ENCODE data around the gene KRTAP5-9. TPM values are rescaled to one million over a fixed set of nuclear protein-coding genes. Genes with fewer than 3 reads are reported as not detected.
"Not testable (repeated sequence)": the region's sequence is repeated elsewhere in the genome, so short reads cannot be mapped to it uniquely, and the experiment has no call there.

KRTAP5-9 gene
- total and polyA plus RNA-seq, 2 donors (not counting 3 experiments of a cell fraction or from before 2014, with no cell fraction given): 0.28 TPM; not detected in 1

DNA sequence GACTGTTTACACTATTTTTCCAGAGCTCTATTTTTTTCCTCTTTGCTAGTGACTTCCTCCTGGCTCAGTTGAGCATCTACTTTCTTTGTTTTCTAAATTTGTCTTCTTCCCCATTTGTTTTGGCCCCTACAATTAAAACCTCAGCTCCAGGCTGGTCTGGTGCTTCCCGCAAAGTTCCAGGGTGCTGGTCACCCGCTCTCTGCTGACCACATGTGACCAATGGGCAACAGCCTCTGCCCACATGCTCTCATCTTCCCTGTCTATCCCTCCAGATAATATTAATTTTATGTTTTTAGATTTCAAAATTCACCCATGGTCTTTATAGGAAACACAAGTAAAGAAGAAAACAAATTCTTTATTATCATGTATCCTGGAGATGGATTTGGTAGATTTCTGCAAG lies 34.7 kb downstream of the KRTAP5-9 start:
- H3K27me3 ChIP-seq (ENCODE audit: control insufficient read depth in 2 of 2, insufficient read depth in 2 of 2, low read length in 2 of 2); DNase-seq (ENCODE audit: low read depth, low spot score); FAIRE-seq; H3K9me1 ChIP-seq (replicated peaks; ENCODE audit: control insufficient read depth, extremely low read depth, insufficient read depth, low read length); BruUV-seq (replicated peaks); H3K9ac ChIP-seq (replicated peaks; ENCODE audit: extremely low read depth, insufficient read depth, low read length); H3K4me3 ChIP-seq (replicated peaks in 1 of 3; ENCODE audit: insufficient read depth in 1 of 3, low read depth in 1 of 3, low read length in 3 of 3); H2AFZ ChIP-seq (ENCODE audit: low read depth, low read length); H3K79me2 ChIP-seq (ENCODE audit: control insufficient read depth, insufficient read depth, low read length); H4K20me1 ChIP-seq (replicated peaks; ENCODE audit: control insufficient read depth, extremely low read depth, insufficient read depth, low read length); H3K4me2 ChIP-seq (ENCODE audit: insufficient read depth, low read length); H3K27ac ChIP-seq (ENCODE audit: insufficient read depth, low read depth, low read length); CTCF ChIA-PET; H3K4me1 ChIP-seq (ENCODE audit: control insufficient read depth, extremely low read depth, insufficient read depth, low read length); H3K36me3 ChIP-seq (ENCODE audit: control insufficient read depth in 2 of 2, extremely low read depth in 1 of 2, insufficient read depth in 2 of 2, low read length in 2 of 2); dilution Hi-C loops (cut with MboI; ENCODE audit: extremely low pct_ligation_motif_present, low sequenced_read_pairs); H3K9me3 ChIP-seq (replicated peaks; ENCODE audit: control insufficient read depth, insufficient read depth, low read length); POLR2A ChIA-PET: not testable (repeated sequence)
- intact Hi-C loops (cut with micrococcal nuclease): loop anchor here (10.0 kb wide), 1 partner anchor 98 kb away; no protein-coding TSS in a partner anchor

DNA sequence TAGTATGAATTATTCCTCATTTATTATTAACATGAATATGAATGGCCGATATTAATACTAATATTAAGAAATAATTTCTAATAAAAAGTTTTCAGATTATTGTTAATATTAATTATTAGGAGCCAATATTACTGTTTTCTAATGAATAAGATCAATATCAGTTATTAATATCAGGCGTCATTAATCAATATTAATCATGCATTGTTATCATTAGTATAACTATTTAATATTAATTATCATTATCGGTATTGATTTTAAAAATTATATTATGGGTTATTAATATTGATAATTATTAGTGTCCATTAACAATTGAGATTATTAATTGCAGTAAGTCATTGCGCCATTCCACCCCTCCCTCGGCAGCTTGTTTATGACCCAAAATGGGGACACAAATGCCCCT lies 37.5 kb downstream of the KRTAP5-9 start:
- DNase-seq (ENCODE audit: low read depth, low spot score); H4K20me1 ChIP-seq (replicated peaks; ENCODE audit: control insufficient read depth, extremely low read depth, insufficient read depth, low read length); H2AFZ ChIP-seq (ENCODE audit: low read depth, low read length); dilution Hi-C loops (cut with MboI; ENCODE audit: extremely low pct_ligation_motif_present, low sequenced_read_pairs); H3K4me3 ChIP-seq (replicated peaks in 1 of 3; ENCODE audit: insufficient read depth in 1 of 3, low read depth in 1 of 3, low read length in 3 of 3); H3K27me3 ChIP-seq (ENCODE audit: control insufficient read depth in 2 of 2, insufficient read depth in 2 of 2, low read length in 2 of 2); FAIRE-seq; CTCF ChIA-PET; BruUV-seq (replicated peaks); H3K9me1 ChIP-seq (replicated peaks; ENCODE audit: control insufficient read depth, extremely low read depth, insufficient read depth, low read length); POLR2A ChIA-PET; H3K36me3 ChIP-seq (ENCODE audit: control insufficient read depth in 2 of 2, extremely low read depth in 1 of 2, insufficient read depth in 2 of 2, low read length in 2 of 2); H3K27ac ChIP-seq (ENCODE audit: insufficient read depth, low read depth, low read length); H3K4me1 ChIP-seq (ENCODE audit: control insufficient read depth, extremely low read depth, insufficient read depth, low read length); H3K4me2 ChIP-seq (ENCODE audit: insufficient read depth, low read length); H3K9ac ChIP-seq (replicated peaks; ENCODE audit: extremely low read depth, insufficient read depth, low read length); H3K9me3 ChIP-seq (replicated peaks; ENCODE audit: control insufficient read depth, insufficient read depth, low read length); H3K79me2 ChIP-seq (ENCODE audit: control insufficient read depth, insufficient read depth, low read length): not testable (repeated sequence)
- intact Hi-C loops (cut with micrococcal nuclease): loop anchor here (10.0 kb wide), 1 partner anchor 101 kb away; no protein-coding TSS in a partner anchor

DNA sequence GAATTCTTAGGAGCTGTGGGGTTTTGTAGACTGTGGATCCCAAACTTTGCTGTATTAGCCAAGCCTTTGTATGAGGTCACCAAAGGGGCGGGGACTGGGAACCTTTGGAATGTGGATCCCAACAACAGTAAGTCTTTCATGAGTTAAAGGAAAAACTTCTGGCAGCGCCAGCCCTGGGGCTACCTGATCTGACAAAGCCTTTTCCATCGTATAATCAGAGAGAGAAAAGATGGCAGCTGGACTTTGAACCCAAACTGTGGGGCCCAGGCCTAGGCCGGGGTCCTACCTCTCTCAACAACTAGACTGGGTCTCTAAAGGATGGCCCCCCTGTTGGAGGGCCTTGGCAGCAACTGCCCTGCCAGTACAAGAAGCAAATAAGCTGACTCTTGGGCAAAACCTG lies 40.1 kb downstream of the KRTAP5-9 start:
- H3K4me1 ChIP-seq (ENCODE audit: control insufficient read depth, extremely low read depth, insufficient read depth, low read length); BruUV-seq (replicated peaks); H3K79me2 ChIP-seq (ENCODE audit: control insufficient read depth, insufficient read depth, low read length); H3K4me2 ChIP-seq (ENCODE audit: insufficient read depth, low read length); dilution Hi-C loops (cut with MboI; ENCODE audit: extremely low pct_ligation_motif_present, low sequenced_read_pairs); H4K20me1 ChIP-seq (replicated peaks; ENCODE audit: control insufficient read depth, extremely low read depth, insufficient read depth, low read length); H2AFZ ChIP-seq (ENCODE audit: low read depth, low read length); H3K4me3 ChIP-seq (replicated peaks in 1 of 3; ENCODE audit: insufficient read depth in 1 of 3, low read depth in 1 of 3, low read length in 3 of 3); DNase-seq (ENCODE audit: low read depth, low spot score); H3K36me3 ChIP-seq (ENCODE audit: control insufficient read depth in 2 of 2, extremely low read depth in 1 of 2, insufficient read depth in 2 of 2, low read length in 2 of 2); H3K27me3 ChIP-seq (ENCODE audit: control insufficient read depth in 2 of 2, insufficient read depth in 2 of 2, low read length in 2 of 2); H3K9me3 ChIP-seq (replicated peaks; ENCODE audit: control insufficient read depth, insufficient read depth, low read length); FAIRE-seq; H3K9me1 ChIP-seq (replicated peaks; ENCODE audit: control insufficient read depth, extremely low read depth, insufficient read depth, low read length); H3K27ac ChIP-seq (ENCODE audit: insufficient read depth, low read depth, low read length); H3K9ac ChIP-seq (replicated peaks; ENCODE audit: extremely low read depth, insufficient read depth, low read length); POLR2A ChIA-PET: not testable (repeated sequence)
- CTCF ChIA-PET: interaction anchor here (1.8 kb wide), 1 partner anchor 8 kb away, joined by 15 read pairs; no protein-coding TSS in a partner anchor
- intact Hi-C loops (cut with micrococcal nuclease): loop anchor here (10.0 kb wide), 1 partner anchor 104 kb away; no protein-coding TSS in a partner anchor

DNA sequence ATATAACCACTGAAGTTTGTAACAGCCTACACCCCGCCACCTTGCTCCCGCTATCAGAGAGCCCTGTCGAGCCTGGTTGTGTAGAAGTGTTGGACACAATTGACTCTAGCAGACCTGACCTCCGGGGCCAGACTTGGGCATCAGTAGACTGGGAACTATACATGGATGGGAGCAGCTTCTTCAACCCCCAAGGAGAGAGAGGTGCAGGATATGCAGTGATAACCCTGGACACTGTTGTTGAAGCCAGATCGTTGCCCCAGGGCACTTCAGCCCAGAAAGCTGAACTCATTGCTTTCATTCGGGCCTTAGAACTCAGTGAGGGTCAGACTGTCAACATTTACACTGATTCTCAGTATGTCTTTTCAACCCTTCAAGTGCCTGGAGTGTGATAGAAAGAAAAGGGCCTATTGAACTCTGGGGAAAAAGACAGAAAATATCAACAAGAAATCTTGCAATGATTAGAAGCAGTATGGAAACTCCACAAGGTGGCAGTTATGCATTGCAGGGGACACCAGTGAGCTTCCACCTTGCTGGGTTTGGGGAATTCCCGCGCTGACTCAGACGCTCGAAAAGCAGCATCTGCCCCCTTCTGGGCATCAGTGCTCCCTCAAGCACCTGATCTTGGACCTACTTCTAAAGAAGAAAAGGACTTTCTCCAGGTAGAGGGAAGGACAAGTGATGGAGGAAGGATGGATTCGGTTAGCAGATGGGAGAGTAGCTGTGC lies 40.8 kb downstream of the KRTAP5-9 start:
- BruUV-seq (replicated peaks); H3K4me3 ChIP-seq (replicated peaks in 1 of 3; ENCODE audit: insufficient read depth in 1 of 3, low read depth in 1 of 3, low read length in 3 of 3); dilution Hi-C loops (cut with MboI; ENCODE audit: extremely low pct_ligation_motif_present, low sequenced_read_pairs); H3K9ac ChIP-seq (replicated peaks; ENCODE audit: extremely low read depth, insufficient read depth, low read length); H3K9me1 ChIP-seq (replicated peaks; ENCODE audit: control insufficient read depth, extremely low read depth, insufficient read depth, low read length); H3K4me2 ChIP-seq (ENCODE audit: insufficient read depth, low read length); POLR2A ChIA-PET; DNase-seq (ENCODE audit: low read depth, low spot score); H3K36me3 ChIP-seq (ENCODE audit: control insufficient read depth in 2 of 2, extremely low read depth in 1 of 2, insufficient read depth in 2 of 2, low read length in 2 of 2); H3K27ac ChIP-seq (ENCODE audit: insufficient read depth, low read depth, low read length); H3K4me1 ChIP-seq (ENCODE audit: control insufficient read depth, extremely low read depth, insufficient read depth, low read length); H3K79me2 ChIP-seq (ENCODE audit: control insufficient read depth, insufficient read depth, low read length); H3K9me3 ChIP-seq (replicated peaks; ENCODE audit: control insufficient read depth, insufficient read depth, low read length); H4K20me1 ChIP-seq (replicated peaks; ENCODE audit: control insufficient read depth, extremely low read depth, insufficient read depth, low read length); H3K27me3 ChIP-seq (ENCODE audit: control insufficient read depth in 2 of 2, insufficient read depth in 2 of 2, low read length in 2 of 2); H2AFZ ChIP-seq (ENCODE audit: low read depth, low read length); FAIRE-seq: not testable (repeated sequence)
- CTCF ChIA-PET: interaction anchor here (1.8 kb wide), 1 partner anchor 9 kb away, joined by 15 read pairs; no protein-coding TSS in a partner anchor
- intact Hi-C loops (cut with micrococcal nuclease): loop anchor here (10.0 kb wide), 1 partner anchor 104 kb away; no protein-coding TSS in a partner anchor
